Measurements from ENCODE around the gene AFF2. TPM values are rescaled to one million over a fixed set of nuclear protein-coding genes. Genes with fewer than 3 reads are reported as not detected.

AFF2 gene
- total RNA-seq, 1 donor from 2014 or later, result 3.4 TPM

DNA sequence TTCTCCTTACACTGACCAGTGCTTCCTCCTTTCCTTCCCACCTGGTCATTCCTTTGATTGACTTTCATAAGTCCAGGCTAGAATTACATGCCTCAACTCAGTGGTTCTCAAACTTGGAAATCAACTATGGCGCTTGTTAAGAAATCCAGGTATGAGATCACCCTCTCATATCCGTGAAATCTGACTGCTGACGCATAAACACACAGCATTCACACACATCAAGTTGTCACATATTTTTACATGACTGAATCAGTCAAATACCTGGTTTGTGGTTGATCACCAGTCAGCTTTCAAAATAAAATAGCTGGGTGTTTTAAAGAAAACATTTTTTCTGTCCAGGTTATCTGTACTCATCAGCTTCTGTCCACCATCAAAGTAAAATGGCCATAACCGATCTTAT, 433.5 kb downstream of the AFF2 start:
- Mint-ChIP-seq H3K27me3 (no peaks in the 10 kb centered on the region), H3K4me1 (no peaks in the 10 kb centered on the region), H3K4me3 (no peak overlapping the region), H3K27ac (no peak overlapping the region), H3K36me3 (ENCODE audit: low read depth) (no peaks in the 10 kb centered on the region), H3K9me3 (no peaks in the 10 kb centered on the region)
- intact Hi-C loops (cut with micrococcal nuclease), result no loop called here
- TF ChIP-seq, protein P1, sequence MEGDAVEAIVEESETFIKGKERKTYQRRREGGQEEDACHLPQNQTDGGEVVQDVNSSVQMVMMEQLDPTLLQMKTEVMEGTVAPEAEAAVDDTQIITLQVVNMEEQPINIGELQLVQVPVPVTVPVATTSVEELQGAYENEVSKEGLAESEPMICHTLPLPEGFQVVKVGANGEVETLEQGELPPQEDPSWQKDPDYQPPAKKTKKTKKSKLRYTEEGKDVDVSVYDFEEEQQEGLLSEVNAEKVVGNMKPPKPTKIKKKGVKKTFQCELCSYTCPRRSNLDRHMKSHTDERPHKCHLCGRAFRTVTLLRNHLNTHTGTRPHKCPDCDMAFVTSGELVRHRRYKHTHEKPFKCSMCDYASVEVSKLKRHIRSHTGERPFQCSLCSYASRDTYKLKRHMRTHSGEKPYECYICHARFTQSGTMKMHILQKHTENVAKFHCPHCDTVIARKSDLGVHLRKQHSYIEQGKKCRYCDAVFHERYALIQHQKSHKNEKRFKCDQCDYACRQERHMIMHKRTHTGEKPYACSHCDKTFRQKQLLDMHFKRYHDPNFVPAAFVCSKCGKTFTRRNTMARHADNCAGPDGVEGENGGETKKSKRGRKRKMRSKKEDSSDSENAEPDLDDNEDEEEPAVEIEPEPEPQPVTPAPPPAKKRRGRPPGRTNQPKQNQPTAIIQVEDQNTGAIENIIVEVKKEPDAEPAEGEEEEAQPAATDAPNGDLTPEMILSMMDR (IDR thresholded peaks at IDR 0.05), result no peak
- DNase-seq (no peak), ATAC-seq (ENCODE audit: low read depth) (no peak)
- POLR2A ChIA-PET, result no interaction called here
- CTCF ChIA-PET, result no interaction called here

DNA sequence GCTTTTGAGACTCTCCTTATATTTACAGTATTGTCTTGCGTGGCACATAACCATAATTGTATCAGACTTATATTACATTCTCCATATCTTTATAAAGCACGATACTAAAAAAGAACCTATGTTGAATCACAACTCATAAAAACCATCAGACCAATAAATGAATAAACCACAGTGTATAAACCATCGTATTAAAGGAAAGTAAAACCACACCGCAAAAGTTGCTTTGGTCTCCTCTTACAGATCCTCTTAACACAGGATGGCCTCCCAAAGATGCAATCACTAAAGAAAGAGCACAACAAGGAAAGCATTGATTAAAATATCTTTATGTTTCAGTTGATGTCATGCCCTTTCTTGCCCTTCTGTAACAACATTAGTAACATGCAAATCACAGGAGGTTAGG, 437.9 kb downstream of the AFF2 start:
- H3K4me1 Mint-ChIP-seq, result no peaks in the 10 kb centered on the region
- no peak overlapping the region for H3K27ac Mint-ChIP-seq
- H3K4me3 Mint-ChIP-seq, result no peak overlapping the region
- CTCF ChIA-PET, result no interaction called here
- ATAC-seq (ENCODE audit: low read depth) (no peak), DNase-seq (no peak)
- no peaks in the 10 kb centered on the region for H3K27me3 Mint-ChIP-seq
- intact Hi-C loops (cut with micrococcal nuclease), result no loop called here
- POLR2A ChIA-PET, result no interaction called here
- no peaks in the 10 kb centered on the region for H3K36me3 Mint-ChIP-seq (ENCODE audit: low read depth)
- TF ChIP-seq, protein P1 (IDR thresholded peaks at IDR 0.05), result no peak
- no peaks in the 10 kb centered on the region for H3K9me3 Mint-ChIP-seq

DNA sequence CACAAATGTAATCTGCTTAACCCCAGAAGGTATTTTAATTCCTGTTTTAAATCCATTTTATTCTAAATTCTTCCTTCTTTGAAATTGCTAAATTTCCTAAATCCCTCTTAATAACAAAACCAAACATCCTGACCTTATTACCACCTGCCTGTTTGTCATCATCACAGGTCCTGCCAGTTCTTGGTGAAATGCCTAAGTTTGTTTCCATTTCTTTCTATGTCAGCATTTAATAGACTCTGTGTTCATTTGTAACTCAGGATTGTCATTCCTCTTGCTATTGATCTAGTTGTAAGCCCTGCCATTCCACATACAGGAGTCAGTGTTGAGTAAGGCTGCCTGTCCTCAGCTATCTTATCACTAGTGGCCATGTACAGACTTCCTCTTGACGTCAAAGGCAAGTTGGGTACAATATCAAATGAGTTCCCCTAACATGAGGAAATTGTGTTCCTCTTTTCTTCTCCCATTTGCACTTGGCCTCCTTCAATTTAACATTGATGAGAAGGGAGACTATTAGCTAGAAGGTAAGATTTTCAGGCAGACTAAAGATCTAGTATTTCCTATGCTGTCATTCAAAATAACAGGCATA, 440.1 kb downstream of the AFF2 start:
- ChIA-PET POLR2A (no interaction called here), CTCF (no interaction called here)
- Mint-ChIP-seq H3K4me1 (no peaks in the 10 kb centered on the region), H3K27me3 (no peaks in the 10 kb centered on the region), H3K36me3 (ENCODE audit: low read depth) (no peaks in the 10 kb centered on the region), H3K27ac (no peak overlapping the region), H3K4me3 (no peak overlapping the region), H3K9me3 (no peaks in the 10 kb centered on the region)
- TF ChIP-seq, protein P1 (IDR thresholded peaks at IDR 0.05), result no peak
- intact Hi-C loops (cut with micrococcal nuclease), result no loop called here
- ATAC-seq (ENCODE audit: low read depth) (no peak), DNase-seq (no peak)

DNA sequence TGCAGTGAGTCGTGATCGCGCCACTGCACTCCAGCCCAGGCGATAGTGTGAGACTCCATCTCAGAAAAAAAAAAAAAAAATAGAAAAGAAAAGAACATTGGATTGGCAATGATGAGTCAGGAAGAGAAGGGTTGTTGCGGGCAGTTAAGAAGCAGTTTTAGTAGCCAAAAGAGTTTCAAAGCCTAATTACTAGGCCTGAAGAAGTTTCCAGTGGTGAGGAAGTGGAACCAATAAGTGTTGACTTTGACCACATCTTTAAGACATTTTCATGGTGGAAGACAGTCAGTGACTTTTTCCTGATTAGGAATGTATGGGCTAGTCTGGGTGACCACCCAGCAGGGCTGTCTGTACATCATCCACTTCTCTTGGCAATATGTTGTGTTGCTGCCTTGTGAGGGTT, 442.3 kb downstream of the AFF2 start:
- no peak overlapping the region for H3K27ac Mint-ChIP-seq
- DNase-seq (no peak), ATAC-seq (ENCODE audit: low read depth) (no peak)
- H3K27me3 Mint-ChIP-seq, result no peaks in the 10 kb centered on the region
- intact Hi-C loops (cut with micrococcal nuclease), result no loop called here
- ChIA-PET CTCF (no interaction called here), POLR2A (no interaction called here)
- no peaks in the 10 kb centered on the region for H3K4me1 Mint-ChIP-seq
- H3K9me3 Mint-ChIP-seq, result no peaks in the 10 kb centered on the region
- H3K36me3 Mint-ChIP-seq (ENCODE audit: low read depth), result no peaks in the 10 kb centered on the region
- TF ChIP-seq, protein P1 (IDR thresholded peaks at IDR 0.05), result no peak
- H3K4me3 Mint-ChIP-seq, result no peak overlapping the region

DNA sequence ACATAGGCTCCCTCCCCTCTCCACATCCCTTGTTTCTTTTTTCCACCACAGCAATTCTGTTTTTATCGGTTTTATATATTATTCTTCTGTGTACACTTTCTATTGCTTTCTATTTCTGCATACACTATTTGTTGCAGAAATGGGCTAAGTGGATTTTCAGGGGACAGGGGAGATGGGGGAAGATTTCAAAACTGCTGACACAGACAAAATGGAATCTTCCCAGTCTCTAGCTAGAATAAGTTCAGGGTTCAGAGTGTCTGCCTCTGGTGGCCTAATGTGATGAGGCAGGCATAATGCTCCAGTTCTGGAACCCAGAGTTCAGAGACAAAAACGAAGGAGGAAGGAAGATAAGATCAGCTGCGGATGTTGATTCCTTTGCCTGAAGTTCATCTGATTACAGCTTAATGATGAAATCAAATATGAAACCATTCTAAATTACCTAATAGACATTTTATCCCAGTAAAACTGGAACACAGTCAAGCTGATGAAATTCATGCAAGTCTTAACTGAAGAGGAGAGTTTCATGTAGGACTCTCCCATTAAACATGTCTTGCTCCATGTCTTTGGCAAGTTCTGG, 447.1 kb downstream of the AFF2 start:
- TF ChIP-seq, protein P1 (IDR thresholded peaks at IDR 0.05), result no peak
- no peak overlapping the region for H3K4me3 Mint-ChIP-seq
- ChIA-PET POLR2A (no interaction called here), CTCF (interaction anchor here (0.5 kb wide), 1 partner anchor 211 kb away, joined by 3 read pairs; no protein-coding TSS in a partner anchor)
- DNase-seq (no peak), ATAC-seq (ENCODE audit: low read depth) (no peak)
- intact Hi-C loops (cut with micrococcal nuclease), result no loop called here
- no peaks in the 10 kb centered on the region for H3K36me3 Mint-ChIP-seq (ENCODE audit: low read depth)
- no peaks in the 10 kb centered on the region for H3K9me3 Mint-ChIP-seq
- H3K27me3 Mint-ChIP-seq, result no peaks in the 10 kb centered on the region
- no peak overlapping the region for H3K27ac Mint-ChIP-seq
- H3K4me1 Mint-ChIP-seq, result no peaks in the 10 kb centered on the region
